Cardiac muscle cell (in vitro differentiated cells and primary cell): ENCODE measurements around the gene NPFFR1. TPM values are rescaled to one million over a fixed set of nuclear protein-coding genes. Genes with fewer than 3 reads are reported as not detected.
"Not testable (repeated sequence)": the region's sequence is repeated elsewhere in the genome, so short reads cannot be mapped to it uniquely, and the experiment has no call there.

Experiments
- DNase-seq, 2 donors: peaks; one replicate each; pipeline versions ENCODE4 v3.0.0 to v3.0.0-alpha.2; 2010 to 2017; ENCODE audit warnings: low read depth in 1 of 2, low spot score in 1 of 2
- H3K27ac ChIP-seq: fragments of 200-600 bp; sonication (generic); 2 replicates; pipeline ENCODE4 v1.5.1; 2016
- H3K27me3 ChIP-seq: fragments of 200-600 bp; sonication (generic); 2 replicates; pipeline ENCODE4 v1.6.0; 2016; ENCODE audit warnings: control low read depth
- H3K36me3 ChIP-seq: fragments of 200-600 bp; sonication (generic); 2 replicates; pipeline ENCODE4 v1.5.1; 2016; ENCODE audit warnings: control low read depth
- H3K4me1 ChIP-seq: fragments of 200-600 bp; sonication (generic); 2 replicates; pipeline ENCODE4 v1.8.1; 2017; ENCODE audit warnings: low read depth, mild to moderate bottlenecking, mixed run types
- H3K4me3 ChIP-seq: fragments of 200-600 bp; sonication (generic); 2 replicates; pipeline ENCODE4 v1.5.1; 2016; ENCODE audit warnings: mild to moderate bottlenecking
- H3K9me3 ChIP-seq: fragments of 200-600 bp; sonication (generic); 2 replicates; pipeline ENCODE4 v1.5.1; 2017; ENCODE audit warnings: low read depth, mild to moderate bottlenecking, control low read depth
- CTCF ChIP-seq: IDR thresholded peaks from 2 replicates; pipeline ENCODE4 v1.5.1; 2012; ENCODE audit warnings: low read depth, mild to moderate bottlenecking, low read length
- polyA plus RNA-seq: library from polyadenylated mRNA; unstranded; fragments of >200 nt; fragmentation: Nextera tagmentation; extraction: Ambion mirVana; gene quantifications from 2 replicates; pipeline ENCODE4 v1.2.1, GENCODE V29; 2016
- total RNA-seq: library from RNA; depleted of rRNA; stranded (reverse); fragments of >200 nt; gene quantifications from 2 replicates; pipeline ENCODE4 v1.2.3, GENCODE V29; 2016

Gene NPFFR1
- total and polyA plus RNA-seq, 2 experiments from 2014 or later = not detected

DNA sequence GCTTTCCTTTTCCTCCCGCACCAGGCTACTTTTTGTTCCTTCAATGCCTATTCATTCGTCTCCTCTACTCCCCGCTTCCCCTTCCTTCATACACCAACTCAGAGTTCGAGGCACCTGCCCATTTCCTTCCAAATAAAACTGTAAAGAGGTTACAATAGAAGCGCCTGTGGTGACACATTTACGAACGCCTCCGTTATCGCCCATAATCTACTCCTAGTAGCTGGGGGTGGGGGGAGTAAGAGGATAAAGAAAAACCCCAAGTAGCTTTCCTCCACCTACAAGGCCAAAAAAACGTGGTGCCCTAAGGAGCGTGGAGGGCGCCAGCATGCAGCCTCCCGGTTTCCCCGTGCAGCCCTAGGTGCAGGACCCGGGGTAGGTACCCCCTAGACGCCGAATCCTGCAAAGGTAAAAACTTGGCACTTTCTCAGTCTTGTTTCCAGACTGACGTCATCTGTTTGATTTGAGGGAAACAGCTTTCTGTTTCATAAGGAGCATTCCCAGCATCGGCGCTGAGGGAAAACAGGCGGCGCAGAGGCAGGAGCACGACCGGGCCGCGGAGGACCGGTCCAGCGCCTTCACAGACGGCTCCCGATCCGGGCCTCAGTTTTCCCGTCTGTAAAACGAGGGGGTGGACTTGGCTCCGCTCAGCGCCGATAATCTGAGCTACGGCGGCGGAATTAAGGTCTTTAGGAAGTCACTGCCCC, 51.5 kb downstream of the NPFFR1 start:
- peak; percentile 20 to 57 for DNase-seq
- no peak for TF ChIP-seq CTCF
- H3K27me3 ChIP-seq = no peaks in the 10 kb centered on the region
- peak overlapping the region; percentile 49 for H3K4me3 ChIP-seq
- H3K27ac ChIP-seq = no peak overlapping the region
- peaks cover 6% of the 10 kb centered on the region for H3K36me3 ChIP-seq
- no peaks in the 10 kb centered on the region for H3K9me3 ChIP-seq
- H3K4me1 ChIP-seq = no peaks in the 10 kb centered on the region

DNA sequence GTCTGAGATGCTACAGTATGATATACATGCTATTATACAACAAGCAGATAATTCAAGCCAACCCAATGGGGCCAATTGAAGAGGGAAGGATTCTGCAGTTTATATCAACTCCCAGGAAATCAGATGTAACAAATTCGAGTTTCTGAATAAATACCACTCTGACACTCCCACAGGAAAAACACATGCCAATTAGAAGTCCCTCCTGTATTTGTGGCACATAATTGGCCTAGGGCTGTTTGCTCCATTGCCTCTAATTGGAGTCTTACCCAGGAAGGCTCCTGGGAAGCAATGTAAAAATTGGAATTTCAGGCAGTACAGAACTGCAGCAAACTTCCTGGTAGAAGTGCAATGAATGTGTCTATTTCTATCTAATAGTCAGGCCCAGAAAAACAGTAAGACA, 55.3 kb downstream of the NPFFR1 start:
- no peak for DNase-seq
- Histone ChIP-seq H3K9me3 (no peaks in the 10 kb centered on the region), H3K4me3 (no peak overlapping the region), H3K4me1 (no peaks in the 10 kb centered on the region), H3K36me3 (peaks cover 6% of the 10 kb centered on the region), H3K27ac (no peak overlapping the region), H3K27me3 (no peaks in the 10 kb centered on the region)
- TF ChIP-seq CTCF = no peak

DNA sequence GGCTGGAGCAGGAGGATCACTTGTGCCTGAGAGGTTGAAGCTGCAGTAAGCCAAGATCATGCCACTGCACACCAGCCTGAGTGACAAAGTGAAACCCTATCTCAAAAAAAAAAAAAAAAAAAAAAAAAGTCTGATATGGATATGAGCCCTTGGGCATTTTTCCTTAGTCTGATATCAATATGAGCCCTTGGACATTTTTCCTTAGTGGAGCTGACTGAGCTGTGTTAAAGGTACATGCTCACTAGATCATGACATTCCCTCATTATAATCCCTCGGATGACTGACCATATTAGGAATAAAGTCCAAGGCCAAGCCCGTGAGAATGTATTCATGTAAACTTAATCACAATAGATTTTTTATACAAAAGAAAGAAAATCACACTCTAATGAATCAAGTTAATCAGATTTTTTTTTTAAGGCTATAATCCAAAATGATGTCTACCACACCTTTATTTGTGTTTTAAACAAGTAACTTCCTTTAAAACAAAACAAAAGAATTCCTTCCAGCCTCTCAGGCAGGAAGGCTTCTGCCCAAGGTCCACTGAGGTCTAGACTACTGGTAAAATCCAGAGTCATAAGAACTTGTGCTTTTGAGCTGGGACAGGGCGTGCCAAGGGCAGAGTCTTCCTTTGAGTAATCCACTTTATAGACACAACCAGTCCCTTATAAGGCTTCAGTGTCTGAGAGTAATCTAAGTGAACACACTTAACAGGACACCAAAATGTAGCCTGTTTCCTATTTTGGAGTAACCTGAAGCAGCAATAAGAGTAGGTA, 56.1 kb downstream of the NPFFR1 start:
- Histone ChIP-seq H3K27me3 (no peaks in the 10 kb centered on the region), H3K27ac (no peak overlapping the region), H3K4me1 (no peaks in the 10 kb centered on the region), H3K36me3 (peaks cover 6% of the 10 kb centered on the region), H3K4me3 (no peak overlapping the region), H3K9me3 (no peaks in the 10 kb centered on the region)
- TF ChIP-seq CTCF = no peak
- DNase-seq = no peak

GRCh38 chr10:70223728-70224127, 60.1 kb downstream of the NPFFR1 start:
- no peaks in the 10 kb centered on the region for H3K4me1 ChIP-seq
- H3K36me3 ChIP-seq = no peaks in the 10 kb centered on the region
- no peaks in the 10 kb centered on the region for H3K9me3 ChIP-seq
- no peak for TF ChIP-seq CTCF
- no peak overlapping the region for H3K4me3 ChIP-seq
- no peak overlapping the region for H3K27ac ChIP-seq
- DNase-seq = no peak
- no peaks in the 10 kb centered on the region for H3K27me3 ChIP-seq

DNA sequence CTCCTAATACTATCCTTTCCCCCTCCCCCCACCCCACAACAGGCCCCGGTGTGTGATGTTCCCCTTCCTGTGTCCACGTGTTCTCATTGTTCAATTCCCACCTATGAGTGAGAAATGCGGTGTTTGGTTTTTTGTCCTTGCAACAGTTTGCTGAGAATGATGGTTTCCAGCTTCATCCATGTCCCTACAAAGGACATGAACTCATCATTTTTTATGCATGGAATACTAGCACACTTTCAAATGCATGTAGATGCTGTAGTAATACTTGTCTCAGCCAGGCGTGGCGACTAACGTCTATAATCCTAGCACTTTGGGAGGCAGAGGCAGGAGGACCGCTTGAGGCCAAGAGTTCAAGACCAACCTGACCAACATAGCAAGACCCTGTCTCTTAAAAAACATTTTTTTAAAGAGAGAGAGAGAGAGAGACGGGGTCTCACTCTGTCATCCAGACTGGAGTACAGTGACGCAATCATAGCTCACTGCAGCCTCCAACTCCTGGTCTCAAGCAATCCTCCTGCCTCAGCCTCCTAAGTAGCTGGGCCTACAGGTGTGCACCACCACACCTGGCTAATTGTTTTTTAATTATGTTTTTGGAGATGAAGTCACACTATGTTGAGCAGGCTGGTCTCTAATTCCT, 60.9 kb downstream of the NPFFR1 start:
- H3K36me3 ChIP-seq, DNase-seq, H3K4me1 ChIP-seq, H3K27me3 ChIP-seq, H3K4me3 ChIP-seq, H3K9me3 ChIP-seq, H3K27ac ChIP-seq: not testable (repeated sequence)

- no peak overlapping the region for H3K4me3 ChIP-seq
- H3K36me3 ChIP-seq = no peaks in the 10 kb centered on the region
- H3K27ac ChIP-seq = no peak overlapping the region
- H3K9me3 ChIP-seq = no peaks in the 10 kb centered on the region
- H3K4me1 ChIP-seq = no peaks in the 10 kb centered on the region
- no peak for TF ChIP-seq CTCF
- DNase-seq = no peak
- no peaks in the 10 kb centered on the region for H3K27me3 ChIP-seq
These were observed 61.4 kb downstream of the NPFFR1 start for GRCh38 chr10:70222340-70222794.
